ENCODE results near the gene COMT.

COMT gene

GRCh38 chr22:20003304-20003703, 61.7 kb downstream of the COMT start:
- Mint-ChIP-seq H3K4me3 (no peak overlapping the region), H3K36me3 (ENCODE audit: low read depth) (peaks cover 7% of the 10 kb centered on the region), H3K9me3 (peaks cover 22% of the 10 kb centered on the region)

GRCh38 chr22:20004464-20004863, 62.9 kb downstream of the COMT start:
- H3K4me1 Mint-ChIP-seq (ENCODE audit: low read depth): no peaks in the 10 kb centered on the region
- peaks cover 22% of the 10 kb centered on the region for H3K9me3 Mint-ChIP-seq
- H3K27ac Mint-ChIP-seq: no peak overlapping the region
- peaks cover 7% of the 10 kb centered on the region for H3K36me3 Mint-ChIP-seq (ENCODE audit: low read depth)
- H3K27me3 Mint-ChIP-seq: no peaks in the 10 kb centered on the region
- no peak overlapping the region for H3K4me3 Mint-ChIP-seq

More at GRCh38 chr22:20003304-20003703, 61.7 kb downstream of the COMT start:
- no peaks in the 10 kb centered on the region for H3K27me3 Mint-ChIP-seq
- no peaks in the 10 kb centered on the region for H3K4me1 Mint-ChIP-seq (ENCODE audit: low read depth)
- H3K27ac Mint-ChIP-seq: no peak overlapping the region

- Mint-ChIP-seq H3K9me3 (peaks cover 12% of the 10 kb centered on the region), H3K27ac (peak overlapping the region; percentile 41), H3K4me3 (no peak overlapping the region), H3K36me3 (ENCODE audit: low read depth) (peaks cover 5% of the 10 kb centered on the region), H3K4me1 (ENCODE audit: low read depth) (no peaks in the 10 kb centered on the region), H3K27me3 (no peaks in the 10 kb centered on the region)
These were observed 66.8 kb downstream of the COMT start for GRCh38 chr22:20008221-20008995.

GRCh38 chr22:20009018-20009491, 67.5 kb downstream of the COMT start:
- no peaks in the 10 kb centered on the region for H3K4me1 Mint-ChIP-seq (ENCODE audit: low read depth)
- H3K27ac Mint-ChIP-seq: no peak overlapping the region
- H3K4me3 Mint-ChIP-seq: no peak overlapping the region
- peaks cover 7% of the 10 kb centered on the region for H3K9me3 Mint-ChIP-seq
- no peaks in the 10 kb centered on the region for H3K27me3 Mint-ChIP-seq
- H3K36me3 Mint-ChIP-seq (ENCODE audit: low read depth): no peaks in the 10 kb centered on the region

- H3K27ac Mint-ChIP-seq: no peak overlapping the region
These were observed 68.2 kb downstream of the COMT start for GRCh38 chr22:20009582-20010306.

GRCh38 chr22:20010307-20011122, 68.9 kb downstream of the COMT start:
- Mint-ChIP-seq H3K27me3 (peaks cover 9% of the 10 kb centered on the region), H3K27ac (no peak overlapping the region), H3K4me3 (no peak overlapping the region), H3K9me3 (no peaks in the 10 kb centered on the region), H3K4me1 (ENCODE audit: low read depth) (no peaks in the 10 kb centered on the region), H3K36me3 (ENCODE audit: low read depth) (no peaks in the 10 kb centered on the region)

More at GRCh38 chr22:20009582-20010306, 68.2 kb downstream of the COMT start:
- Mint-ChIP-seq H3K27me3 (peaks cover 1% of the 10 kb centered on the region), H3K4me3 (no peak overlapping the region), H3K36me3 (ENCODE audit: low read depth) (no peaks in the 10 kb centered on the region), H3K4me1 (ENCODE audit: low read depth) (no peaks in the 10 kb centered on the region), H3K9me3 (peaks cover under 1% of the 10 kb centered on the region)

- Mint-ChIP-seq H3K27me3 (peaks cover 11% of the 10 kb centered on the region), H3K36me3 (ENCODE audit: low read depth) (no peaks in the 10 kb centered on the region), H3K27ac (no peak overlapping the region), H3K4me1 (ENCODE audit: low read depth) (no peaks in the 10 kb centered on the region), H3K9me3 (no peaks in the 10 kb centered on the region), H3K4me3 (no peak overlapping the region)
These were observed 69.8 kb downstream of the COMT start for GRCh38 chr22:20011123-20011992.

- Mint-ChIP-seq H3K9me3 (no peaks in the 10 kb centered on the region), H3K4me1 (ENCODE audit: low read depth) (peaks cover 3% of the 10 kb centered on the region), H3K36me3 (ENCODE audit: low read depth) (no peaks in the 10 kb centered on the region), H3K4me3 (no peak overlapping the region), H3K27me3 (peaks cover 11% of the 10 kb centered on the region), H3K27ac (no peak overlapping the region)
These were observed 70.6 kb downstream of the COMT start for GRCh38 chr22:20011993-20012740.

- Mint-ChIP-seq H3K27ac (no peak overlapping the region), H3K36me3 (ENCODE audit: low read depth) (no peaks in the 10 kb centered on the region), H3K4me3 (no peak overlapping the region), H3K9me3 (no peaks in the 10 kb centered on the region), H3K27me3 (peaks cover 15% of the 10 kb centered on the region), H3K4me1 (ENCODE audit: low read depth) (peaks cover 8% of the 10 kb centered on the region)
These were observed 71.3 kb downstream of the COMT start for GRCh38 chr22:20012741-20013331.

- no peak overlapping the region for H3K27ac Mint-ChIP-seq
- H3K4me3 Mint-ChIP-seq: no peak overlapping the region
- no peaks in the 10 kb centered on the region for H3K36me3 Mint-ChIP-seq (ENCODE audit: low read depth)
- peaks cover 15% of the 10 kb centered on the region for H3K27me3 Mint-ChIP-seq
- no peaks in the 10 kb centered on the region for H3K9me3 Mint-ChIP-seq
- peaks cover 8% of the 10 kb centered on the region for H3K4me1 Mint-ChIP-seq (ENCODE audit: low read depth)
These were observed 71.9 kb downstream of the COMT start for GRCh38 chr22:20013382-20013871.

GRCh38 chr22:20014526-20015186, 73.1 kb downstream of the COMT start:
- Mint-ChIP-seq H3K27ac (no peak overlapping the region), H3K9me3 (no peaks in the 10 kb centered on the region), H3K36me3 (ENCODE audit: low read depth) (no peaks in the 10 kb centered on the region), H3K4me1 (ENCODE audit: low read depth) (peaks cover 8% of the 10 kb centered on the region), H3K27me3 (peaks cover 18% of the 10 kb centered on the region), H3K4me3 (no peak overlapping the region)

GRCh38 chr22:20015187-20015625, 73.6 kb downstream of the COMT start:
- H3K27me3 Mint-ChIP-seq: peaks cover 18% of the 10 kb centered on the region
- H3K36me3 Mint-ChIP-seq (ENCODE audit: low read depth): no peaks in the 10 kb centered on the region
- peaks cover 11% of the 10 kb centered on the region for H3K4me1 Mint-ChIP-seq (ENCODE audit: low read depth)
- H3K9me3 Mint-ChIP-seq: no peaks in the 10 kb centered on the region
- H3K27ac Mint-ChIP-seq: no peak overlapping the region
- H3K4me3 Mint-ChIP-seq: peak overlapping the region; percentile 47

Measured in stimulated activated naive CD8-positive, alpha-beta T cell treated with anti-CD3 and anti-CD28 coated beads, Interleukin-15, Interleukin-2, amounts not matched to agents 100 ng/mL and 50 ng/mL, for 24 hours (primary cell).